GM12878 (cell line): ENCODE data around the gene CLSTN2. TPM values are rescaled to one million over a fixed set of nuclear protein-coding genes. Genes with fewer than 3 reads are reported as not detected.

Experiments
- ATAC-seq: fragments of 200-7000 bp; cut with Tn5 transposase; 3 replicates; pipeline ENCODE4 v1.9.1; 2020; ENCODE audit warnings: mild to moderate bottlenecking, moderate library complexity
- BruUV-seq: library from RNA; stranded (reverse); fragments of 400-500 nt; replicated peaks from 2 replicates; lab custom pipeline; 2021; lab: Mats Ljungman, UMichigan
- CTCF ChIA-PET: fragments of 300-600 bp; sonication (Branson Sonifier 250); formaldehyde crosslinking; extraction: SDS; loops from one replicate; lab custom pipeline; 2021; ENCODE audit warnings: inconsistent platforms; lab: Yijun Ruan, JAX
- POLR2A ChIA-PET: fragments of 350-600 bp; formaldehyde crosslinking; extraction: SDS; loops from one replicate; lab custom pipeline; 2021; ENCODE audit warnings: inconsistent platforms; lab: Charles Lee
- RAD21 ChIA-PET: fragments of 300-600 bp; sonication (Branson Sonifier 250); formaldehyde crosslinking; loops from one replicate; lab custom pipeline; 2023; ENCODE audit warnings: antibody characterized with exemption; ENCODE audit not compliant: unreplicated experiment; lab: Charles Lee
- SMC1A ChIA-PET: fragments of 300-600 bp; sonication (Branson Sonifier 250); formaldehyde crosslinking; loops from one replicate; lab custom pipeline; 2023; ENCODE audit not compliant: unreplicated experiment, uncharacterized antibody; lab: Charles Lee
- DNase-seq: peaks from one replicate; pipeline ENCODE4 v3.0.0-alpha.2; 2011; ENCODE audit warnings: low read depth, low spot score
- FAIRE-seq: peaks from 3 replicates; lab custom pipeline; 2011; peaks lifted over from hg19 to GRCh38; lab: Jason Lieb, UNC
- H2AFZ ChIP-seq: 2 replicates; pipeline ENCODE4 v1.6.0; 2011; ENCODE audit warnings: low read depth, low read length, control low read depth; ENCODE audit not compliant: control insufficient read depth
- H3K27ac ChIP-seq: 2 replicates; pipeline ENCODE4 v1.5.1; 2011; ENCODE audit warnings: control low read depth; ENCODE audit not compliant: control insufficient read depth, insufficient read depth
- H3K27me3 ChIP-seq, 2 experiments: replicated peaks in 1 of 2; 2 replicates each; pipeline versions ENCODE4 v1.6.0 to v1.6.1; 2011; ENCODE audit warnings: low read length in 1 of 2; ENCODE audit not compliant: control insufficient read depth in 2 of 2, insufficient read depth in 2 of 2
- H3K36me3 ChIP-seq, 2 experiments: 2 replicates each; pipeline ENCODE4 v1.5.1; 2011; ENCODE audit warnings: low read length in 1 of 2; ENCODE audit not compliant: control insufficient read depth in 2 of 2, insufficient read depth in 2 of 2
- H3K4me1 ChIP-seq: 2 replicates; pipeline ENCODE4 v1.6.1; 2011; ENCODE audit warnings: mild to moderate bottlenecking, low read length, moderate library complexity, mixed read lengths; ENCODE audit not compliant: control insufficient read depth, insufficient read depth
- H3K4me2 ChIP-seq: 2 replicates; pipeline ENCODE4 v1.6.0; 2011; ENCODE audit warnings: control low read depth; ENCODE audit not compliant: control insufficient read depth, insufficient read depth
- H3K4me3 ChIP-seq: fragments of 200-600 bp; sonication (generic); 2 replicates; pipeline ENCODE4 v1.5.1; 2016
- H3K79me2 ChIP-seq: 2 replicates; pipeline ENCODE4 v1.6.0; 2011; ENCODE audit warnings: low read length; ENCODE audit not compliant: control insufficient read depth, insufficient read depth
- H3K9ac ChIP-seq: 2 replicates; pipeline ENCODE4 v1.8.0; 2011; ENCODE audit warnings: low read length, control low read depth, mixed read lengths; ENCODE audit not compliant: control insufficient read depth, insufficient read depth
- H3K9me3 ChIP-seq: replicated peaks from 3 replicates; pipeline ENCODE4 v1.5.1; 2011; ENCODE audit warnings: mild to moderate bottlenecking, low read length; ENCODE audit not compliant: control insufficient read depth, insufficient read depth
- H4K20me1 ChIP-seq: 2 replicates; pipeline ENCODE4 v1.6.0; 2011; ENCODE audit not compliant: control insufficient read depth, insufficient read depth
- EGR1 ChIP-seq, 2 experiments: IDR thresholded peaks; 1 replicate in 1 of 2; 2 replicates in 1 of 2; pipeline ENCODE4 v1.6.1; 2011 to 2012; ENCODE audit warnings: low read depth in 2 of 2, low read length in 2 of 2, borderline replicate concordance in 1 of 2, mild to moderate bottlenecking in 1 of 2, moderate library complexity in 1 of 2
- JUNB ChIP-seq: IDR thresholded peaks from 2 replicates; pipeline ENCODE4 v1.6.1; 2016; ENCODE audit warnings: antibody characterized with exemption, mild to moderate bottlenecking
- KLF5 ChIP-seq: fragments of 450-650 bp; IDR thresholded peaks from 2 replicates; pipeline ENCODE4 v1.6.1; 2014; ENCODE audit warnings: mild to moderate bottlenecking; ENCODE audit not compliant: partially characterized antibody
- MYB ChIP-seq: fragments of 150-350 bp; IDR thresholded peaks from 2 replicates; pipeline ENCODE4 v1.6.1; 2014; ENCODE audit warnings: mild to moderate bottlenecking, low read depth, low read length, borderline replicate concordance
- NBN ChIP-seq: fragments of 450-650 bp; IDR thresholded peaks from 2 replicates; pipeline ENCODE4 v1.6.1; 2016
- NR2C2 ChIP-seq: IDR thresholded peaks from 2 replicates; pipeline ENCODE4 v1.6.1; 2011; ENCODE audit warnings: borderline replicate concordance, low read depth; ENCODE audit not compliant: control insufficient read depth, insufficient read length
- PAX5 ChIP-seq: IDR thresholded peaks from 2 replicates; pipeline ENCODE4 v1.6.1; 2011; ENCODE audit warnings: low read depth, low read length, borderline replicate concordance
- PBX3 ChIP-seq: IDR thresholded peaks from 2 replicates; pipeline ENCODE4 v1.6.1; 2011; ENCODE audit warnings: mild to moderate bottlenecking, low read depth, low read length, moderate library complexity; ENCODE audit not compliant: insufficient replicate concordance
- POLR2A ChIP-seq: IDR thresholded peaks from 2 replicates; pipeline ENCODE4 v1.6.1; 2011; ENCODE audit warnings: low read depth, mild to moderate bottlenecking, low read length
- POLR2AphosphoS5 ChIP-seq: IDR thresholded peaks from 2 replicates; pipeline ENCODE4 v1.6.1; 2011; ENCODE audit warnings: mild to moderate bottlenecking, low read length, inconsistent platforms
- POU2F2 ChIP-seq: IDR thresholded peaks from 3 replicates; pipeline ENCODE4 v1.6.1; 2011; ENCODE audit warnings: low read depth, mild to moderate bottlenecking, low read length, borderline replicate concordance
- WGBS: methylation state at CpG from one replicate; pipeline ENCODE4 v1.1.6; 2016; ENCODE audit warnings: low lambda C conversion rate; ENCODE audit not compliant: insufficient replicate concordance, insufficient coverage; ENCODE audit errors: missing lambda C conversion rate; 5-methylcytosine and 5-hydroxymethylcytosine counted together
- in situ Hi-C: fragments of 300-500 bp; cut with MboI; formaldehyde crosslinking; loops from 9 replicates; pipeline ENCODE4 v1.14.3; 2018; ENCODE audit warnings: mixed read lengths
- intact Hi-C: fragments of 100-400 bp; cut with micrococcal nuclease; formaldehyde crosslinking; loops from one replicate; pipeline ENCODE4 v1.14.2; 2022; ENCODE audit not compliant: unreplicated experiment
- polyA plus RNA-seq, 11 experiments: library from polyadenylated mRNA; depleted of rRNA in 4 of 11; unstranded in 6 of 11; stranded (reverse) in 5 of 11; fragments of >200 nt; fragmentation: Nextera tagmentation in 4 of 11; fragmentation: Illumina TruSeq in 1 of 11; extraction: Ambion mirVana in 4 of 11; extraction: Trizol in 1 of 11; gene quantifications; 1 replicate in 1 of 11; 2 replicates in 10 of 11; pipeline versions ENCODE4 v1.2.1 to v1.2.3, GENCODE V29; 2011 to 2016; ENCODE audit warnings: inconsistent platforms in 2 of 11, missing spikeins in 2 of 11, low read depth in 1 of 11
- total RNA-seq, 4 experiments: library from RNA; depleted of rRNA in 3 of 4; stranded (reverse); fragments of >200 nt in 3 of 4; fragmentation: Illumina TruSeq in 1 of 4; extraction: Trizol in 1 of 4; gene quantifications; 2 replicates each; pipeline versions ENCODE4 v1.2.1 to v1.2.3, GENCODE V29; 2013 to 2021

CLSTN2 gene
- total and polyA plus RNA-seq, 10 of the 15 experiments (the other 5 are each of a cell fraction or from before 2014, with no cell fraction given): under 0.01 to 0.10 (median under 0.01) TPM; not detected in 5

GRCh38 chr3:140344082-140344454, 409.1 kb downstream of the CLSTN2 start:
- Histone ChIP-seq H3K4me1 (no peaks in the 10 kb centered on the region), H3K9me3 (no peaks in the 10 kb centered on the region; the same call in 2 of the 3 replicates), H2AFZ (no peak overlapping the region), H3K27me3 (peaks cover 0 to 2% of the 10 kb centered on the region in 2 experiments; a peak in 2 of 4 replicates), H3K27ac (no peak overlapping the region), H3K4me2 (no peak overlapping the region), H3K36me3 (no peaks in the 10 kb centered on the region), H3K9ac (no peak overlapping the region), H3K4me3 (no peak overlapping the region), H3K79me2 (no peaks in the 10 kb centered on the region), H4K20me1 (no peaks in the 10 kb centered on the region)
- in situ Hi-C loops: no loop called here
- no peak for TF ChIP-seq NBN
- no peak for TF ChIP-seq KLF5
- no peak for TF ChIP-seq EGR1 (IDR thresholded peaks at IDR 0.05; ENCODE audit: borderline replicate concordance in 1 of 2, low read depth in 2 of 2, low read length in 2 of 2)
- TF ChIP-seq POLR2A: no peak
- no peak for TF ChIP-seq POU2F2
- TF ChIP-seq NR2C2: no peak
- TF ChIP-seq MYB: no peak
- no peak for TF ChIP-seq POLR2AphosphoS5
- TF ChIP-seq PAX5: no peak
- TF ChIP-seq JUNB: no peak
- no peak for TF ChIP-seq PBX3
- BruUV-seq: no TSS peak
- ChIA-PET POLR2A (no interaction called here), SMC1A (interaction anchor here (0.9 kb wide), 1 partner anchor 20 kb away, joined by 3 read pairs; no protein-coding TSS in a partner anchor), RAD21 (no interaction called here), CTCF (no interaction called here)
- no peak for DNase-seq
- 48% methylated on average over 5 of the region's 5 CpGs for WGBS
- intact Hi-C loops: no loop called here
- no peak for ATAC-seq
- FAIRE-seq: no peak
